OCI-LY1 (cell line): ENCODE data around the gene KCNJ9.
"Not testable (repeated sequence)": the region's sequence is repeated elsewhere in the genome, so short reads cannot be mapped to it uniquely, and the experiment has no call there.

Experiments used
- H2AFZ ChIP-seq: fragments of 200-600 bp; sonication (generic), shearing (Covaris generic); 2 replicates; pipeline ENCODE4 v1.6.0; 2014; ENCODE audit warnings: antibody characterized with exemption, mild to moderate bottlenecking, low read length
- H3F3A ChIP-seq: fragments of 200-600 bp; sonication (generic), shearing (Covaris generic); 2 replicates; pipeline ENCODE4 v1.6.0; 2014; ENCODE audit warnings: mild to moderate bottlenecking, antibody characterized with exemption, low read length, moderate library complexity; ENCODE audit not compliant: insufficient read depth
- H3K27ac ChIP-seq: fragments of 200-600 bp; sonication (generic); 2 replicates; pipeline ENCODE4 v1.5.1; 2014; ENCODE audit warnings: low read length, mixed run types, mild to moderate bottlenecking, low read depth; ENCODE audit not compliant: poor library complexity, severe bottlenecking
- H3K27me3 ChIP-seq: fragments of 200-600 bp; sonication (generic); 2 replicates; pipeline ENCODE4 v1.6.0; 2014; ENCODE audit warnings: antibody characterized with exemption, mild to moderate bottlenecking, low read length, moderate library complexity; ENCODE audit not compliant: insufficient read depth
- H3K36me3 ChIP-seq: fragments of 200-600 bp; sonication (generic); 2 replicates; pipeline ENCODE4 v1.6.1; 2014; ENCODE audit warnings: mild to moderate bottlenecking, antibody characterized with exemption, low read length, moderate library complexity, mixed read lengths; ENCODE audit not compliant: insufficient read depth
- H3K4me1 ChIP-seq: fragments of 200-600 bp; sonication (generic); 2 replicates; pipeline ENCODE4 v1.5.1; 2014; ENCODE audit warnings: mild to moderate bottlenecking, low read length, moderate library complexity; ENCODE audit not compliant: insufficient read depth, severe bottlenecking
- H3K4me2 ChIP-seq: fragments of 200-600 bp; sonication (generic), shearing (Covaris generic); 2 replicates; pipeline ENCODE4 v1.6.1; 2014; ENCODE audit warnings: low read length
- H3K4me3 ChIP-seq: fragments of 200-600 bp; sonication (generic); 2 replicates; pipeline ENCODE4 v1.5.1; 2014; ENCODE audit warnings: low read length, low read depth, mild to moderate bottlenecking, mixed read lengths; ENCODE audit not compliant: poor library complexity, severe bottlenecking
- H3K79me2 ChIP-seq: fragments of 200-600 bp; shearing (Covaris generic); 2 replicates; pipeline ENCODE4 v1.6.1; 2016; ENCODE audit warnings: mixed run types, low read length, mixed read lengths; ENCODE audit not compliant: insufficient read depth
- H3K9ac ChIP-seq: fragments of 200-600 bp; sonication (generic), shearing (Covaris generic); 2 replicates; pipeline ENCODE4 v1.6.1; 2014; ENCODE audit warnings: mild to moderate bottlenecking, low read length, mixed read lengths
- H3K9me2 ChIP-seq: fragments of 200-600 bp; sonication (generic), shearing (Covaris generic); 2 replicates; pipeline ENCODE4 v1.6.1; 2014; ENCODE audit warnings: low read depth, mild to moderate bottlenecking, low read length, mixed read lengths
- H3K9me3 ChIP-seq: fragments of 200-600 bp; shearing (Covaris generic); 2 replicates; pipeline ENCODE4 v1.6.1; 2014; ENCODE audit warnings: low read length, mixed read lengths
- H4K20me1 ChIP-seq: fragments of 200-600 bp; sonication (generic), shearing (Covaris generic); 2 replicates; pipeline ENCODE4 v1.6.0; 2016; ENCODE audit warnings: mild to moderate bottlenecking, low read length; ENCODE audit not compliant: insufficient read depth
- EZH2 ChIP-seq: fragments of 200-600 bp; sonication (generic), shearing (Covaris generic); IDR thresholded peaks from 2 replicates; pipeline ENCODE4 v1.8.0; 2017; ENCODE audit warnings: borderline replicate concordance, mixed run types, mild to moderate bottlenecking, antibody characterized with exemption, low read length, moderate library complexity, mixed read lengths
- TF ChIP-seq, protein P1 (sequence below): fragments of 200-600 bp; sonication (generic), shearing (Covaris generic); IDR thresholded peaks from 2 replicates; pipeline ENCODE4 v1.5.1; 2017; ENCODE audit warnings: mild to moderate bottlenecking, antibody characterized with exemption, low read length, moderate library complexity, mixed read lengths

Gene KCNJ9

DNA sequence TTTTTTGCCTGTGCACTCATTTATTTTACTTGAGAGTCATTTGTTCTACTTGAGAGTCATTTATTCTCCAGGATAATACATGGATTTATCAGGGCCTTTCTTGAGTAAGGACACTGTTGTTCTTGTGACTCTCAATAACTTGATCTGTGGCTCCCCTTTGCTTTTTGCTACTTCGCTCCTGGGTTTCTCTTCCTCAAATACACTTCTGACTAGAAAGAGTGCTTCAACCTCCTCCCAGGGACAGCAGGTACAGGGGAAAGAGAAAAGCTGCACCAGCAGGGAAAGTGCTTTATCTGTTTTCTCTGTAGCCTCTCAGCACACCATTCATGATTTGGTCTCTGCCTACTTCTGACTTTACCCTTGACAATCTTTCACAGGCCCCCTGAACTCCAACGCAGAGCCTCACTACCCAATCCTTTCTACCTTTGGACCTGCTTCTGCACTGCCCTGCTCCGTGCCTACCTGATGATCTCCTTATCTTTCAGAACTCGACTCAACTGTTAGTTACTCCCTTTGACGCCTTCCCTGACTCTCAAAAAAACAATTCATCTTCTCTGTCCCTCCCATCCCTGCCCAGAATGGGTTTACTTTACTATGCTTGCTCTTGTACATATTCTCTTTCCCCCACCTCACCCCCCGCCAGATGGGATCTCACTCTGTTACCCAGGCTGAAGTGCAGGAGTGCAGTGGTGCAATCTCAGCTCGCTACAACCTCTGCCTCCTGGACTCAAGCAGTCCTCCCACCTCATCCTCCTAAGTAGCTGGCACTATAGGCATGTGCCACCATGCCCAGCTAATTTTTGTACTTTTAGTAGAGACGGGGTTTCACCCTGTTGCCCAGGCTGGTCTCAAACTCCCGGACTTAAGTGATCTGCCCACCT is 34.0 kb upstream of the KCNJ9 start:
- Histone ChIP-seq H4K20me1 (no peaks in the 10 kb centered on the region), H3K79me2 (no peaks in the 10 kb centered on the region), H3K36me3 (no peaks in the 10 kb centered on the region), H3K27me3 (no peaks in the 10 kb centered on the region; the same call in 1 of the 2 replicates), H3K9me2 (no peaks in the 10 kb centered on the region), H3K4me3 (peak overlapping the region; percentile 21), H3K4me1 (peaks cover 8% of the 10 kb centered on the region), H3K27ac (no peak overlapping the region), H3K9ac (no peak overlapping the region), H2AFZ (no peak overlapping the region; the same call in 1 of the 2 replicates), H3K4me2 (peak overlapping the region; percentile 48), H3K9me3 (no peaks in the 10 kb centered on the region), H3F3A (no peaks in the 10 kb centered on the region)
- TF ChIP-seq, protein P1, sequence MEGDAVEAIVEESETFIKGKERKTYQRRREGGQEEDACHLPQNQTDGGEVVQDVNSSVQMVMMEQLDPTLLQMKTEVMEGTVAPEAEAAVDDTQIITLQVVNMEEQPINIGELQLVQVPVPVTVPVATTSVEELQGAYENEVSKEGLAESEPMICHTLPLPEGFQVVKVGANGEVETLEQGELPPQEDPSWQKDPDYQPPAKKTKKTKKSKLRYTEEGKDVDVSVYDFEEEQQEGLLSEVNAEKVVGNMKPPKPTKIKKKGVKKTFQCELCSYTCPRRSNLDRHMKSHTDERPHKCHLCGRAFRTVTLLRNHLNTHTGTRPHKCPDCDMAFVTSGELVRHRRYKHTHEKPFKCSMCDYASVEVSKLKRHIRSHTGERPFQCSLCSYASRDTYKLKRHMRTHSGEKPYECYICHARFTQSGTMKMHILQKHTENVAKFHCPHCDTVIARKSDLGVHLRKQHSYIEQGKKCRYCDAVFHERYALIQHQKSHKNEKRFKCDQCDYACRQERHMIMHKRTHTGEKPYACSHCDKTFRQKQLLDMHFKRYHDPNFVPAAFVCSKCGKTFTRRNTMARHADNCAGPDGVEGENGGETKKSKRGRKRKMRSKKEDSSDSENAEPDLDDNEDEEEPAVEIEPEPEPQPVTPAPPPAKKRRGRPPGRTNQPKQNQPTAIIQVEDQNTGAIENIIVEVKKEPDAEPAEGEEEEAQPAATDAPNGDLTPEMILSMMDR: no peak
- TF ChIP-seq EZH2: no peak

DNA sequence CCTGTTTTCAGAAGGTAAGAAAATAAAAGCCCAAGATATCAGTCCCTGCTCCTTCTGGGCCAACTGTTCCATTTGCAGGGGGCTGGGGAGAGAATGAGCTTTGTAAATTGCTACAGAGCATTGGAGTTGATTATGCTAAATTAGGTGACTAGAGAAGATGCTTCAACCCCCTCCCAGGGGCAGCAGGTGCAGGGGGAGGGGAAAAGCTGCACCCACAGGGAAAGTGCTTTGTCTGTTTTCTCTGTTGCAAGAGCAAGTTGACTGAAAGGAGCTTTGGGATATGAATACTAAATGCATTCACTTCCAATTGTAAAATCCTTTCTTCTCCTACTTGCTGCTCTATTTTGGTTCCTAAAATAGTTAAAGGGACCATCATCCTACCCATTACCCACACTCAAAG is 33.0 kb upstream of the KCNJ9 start:
- H3K27ac ChIP-seq: no peak overlapping the region
- TF ChIP-seq EZH2: no peak
- TF ChIP-seq, protein P1: no peak

DNA sequence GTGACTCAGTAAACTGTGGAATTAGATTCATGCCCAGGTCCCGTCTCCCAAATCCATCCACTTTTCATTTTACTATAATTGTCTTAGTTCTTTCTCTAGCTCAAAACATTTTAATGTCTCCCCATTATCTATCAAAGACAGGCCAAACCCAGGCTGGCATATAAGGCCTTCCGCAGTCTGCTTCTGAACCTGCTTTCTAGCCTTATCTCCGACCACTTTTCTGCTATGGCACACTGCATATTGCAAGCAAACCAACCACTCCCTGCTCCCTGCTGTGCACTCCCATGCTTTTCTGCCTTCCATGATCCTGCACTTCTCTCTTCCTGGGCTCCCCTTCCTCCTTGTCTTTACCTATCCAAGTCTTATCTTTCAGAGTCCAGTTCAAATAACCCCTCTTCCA is 32.2 kb upstream of the KCNJ9 start:
- H3K9ac ChIP-seq: no peak overlapping the region
- H3F3A ChIP-seq: no peaks in the 10 kb centered on the region
- no peak overlapping the region for H3K4me2 ChIP-seq
- no peaks in the 10 kb centered on the region; the same call in 1 of the 2 replicates for H3K27me3 ChIP-seq
- H3K9me2 ChIP-seq: no peaks in the 10 kb centered on the region
- no peaks in the 10 kb centered on the region for H4K20me1 ChIP-seq
- peaks cover 8% of the 10 kb centered on the region for H3K4me1 ChIP-seq
- H3K27ac ChIP-seq: no peak overlapping the region
- H3K9me3 ChIP-seq: no peaks in the 10 kb centered on the region
- no peak overlapping the region for H2AFZ ChIP-seq
- no peaks in the 10 kb centered on the region for H3K79me2 ChIP-seq
- TF ChIP-seq, protein P1: no peak
- TF ChIP-seq EZH2: no peak
- no peaks in the 10 kb centered on the region for H3K36me3 ChIP-seq
- no peak overlapping the region for H3K4me3 ChIP-seq

More for the DNA sequence above, 33.0 kb upstream of the KCNJ9 start:
- no peaks in the 10 kb centered on the region for H4K20me1 ChIP-seq
- no peaks in the 10 kb centered on the region for H3K79me2 ChIP-seq
- H3K27me3 ChIP-seq: no peaks in the 10 kb centered on the region; the same call in 1 of the 2 replicates
- H3K9me3 ChIP-seq: no peaks in the 10 kb centered on the region
- H3K9ac ChIP-seq: no peak overlapping the region
- no peak overlapping the region for H3K4me3 ChIP-seq
- no peak overlapping the region for H2AFZ ChIP-seq
- H3K9me2 ChIP-seq: no peaks in the 10 kb centered on the region
- no peaks in the 10 kb centered on the region for H3F3A ChIP-seq
- no peak overlapping the region for H3K4me2 ChIP-seq
- H3K36me3 ChIP-seq: no peaks in the 10 kb centered on the region
- H3K4me1 ChIP-seq: peaks cover 8% of the 10 kb centered on the region

DNA sequence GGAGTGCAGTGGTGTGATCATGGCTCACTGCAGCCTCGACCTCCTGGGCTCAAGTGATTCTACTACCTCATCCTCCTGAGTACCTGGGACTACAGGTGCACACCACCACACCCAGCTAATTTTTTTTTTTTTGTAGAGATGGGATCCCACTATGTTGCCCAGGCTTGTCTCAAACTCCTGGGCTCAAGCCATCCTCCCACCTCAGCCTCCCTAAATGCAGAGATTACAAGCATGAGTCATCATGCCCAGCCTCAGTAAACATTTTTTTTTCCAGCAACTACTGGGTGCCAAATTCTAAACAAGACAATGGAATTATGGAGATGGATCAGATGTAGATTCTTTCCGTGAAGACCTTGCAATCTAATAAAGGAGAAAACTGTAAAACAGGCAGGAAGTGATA is 31.2 kb upstream of the KCNJ9 start:
- not testable (repeated sequence) for H3K79me2 ChIP-seq, H2AFZ ChIP-seq, H3K27ac ChIP-seq, H3K4me1 ChIP-seq, H3K9ac ChIP-seq, H3F3A ChIP-seq, H4K20me1 ChIP-seq, H3K4me2 ChIP-seq, H3K27me3 ChIP-seq, H3K4me3 ChIP-seq, H3K9me3 ChIP-seq, H3K36me3 ChIP-seq, H3K9me2 ChIP-seq
